IPS-NIHi11 (cell line): ENCODE results near the gene CCL4L2.
"Not testable (repeated sequence)": the region's sequence is repeated elsewhere in the genome, so short reads cannot be mapped to it uniquely, and the experiment has no call there.

Source experiments
- DNase-seq: peaks from one replicate; pipeline ENCODE4 v3.0.0; 2012; ENCODE audit warnings: mixed read lengths, low spot score

The CCL4L2 gene

GRCh38 chr17:36221581-36222100, 10.8 kb downstream of the CCL4L2 start:
- not testable (repeated sequence) for DNase-seq

- not testable (repeated sequence) for DNase-seq
These were observed 12.1 kb downstream of the CCL4L2 start for GRCh38 chr17:36222967-36223366.

GRCh38 chr17:36229644-36230043, 18.8 kb downstream of the CCL4L2 start:
- DNase-seq: not testable (repeated sequence)

- DNase-seq: not testable (repeated sequence)
These were observed 31.2 kb downstream of the CCL4L2 start for GRCh38 chr17:36242046-36242445.
